Measurements from ENCODE around the gene SAMD11. TPM values are rescaled to one million over a fixed set of nuclear protein-coding genes. Genes with fewer than 3 reads are reported as not detected.
"Not testable (repeated sequence)": the region's sequence is repeated elsewhere in the genome, so short reads cannot be mapped to it uniquely, and the experiment has no call there.

The SAMD11 gene
- total RNA-seq, 1 experiment from 2014 or later, result 13.5 TPM

- H3K9me3 Mint-ChIP-seq, result peaks cover 5 to 6% of the 10 kb centered on the region in 2 experiments; a peak in 3 of 5 replicates
Measured at GRCh38 chr1:888297-888696, 35.4 kb upstream of the SAMD11 start.

GRCh38 chr1:889774-890173 lies 33.9 kb upstream of the SAMD11 start:
- H2BK12ac ChIP-seq (ENCODE audit: insufficient read length, low read depth, low read length); H3K9ac ChIP-seq (ENCODE audit: extremely low read depth, insufficient read length, low read length); H3K9me3 Mint-ChIP-seq: not testable (repeated sequence)

More at GRCh38 chr1:888297-888696, 35.4 kb upstream of the SAMD11 start:
- H2BK5ac ChIP-seq (ENCODE audit: insufficient read length, low read length), result no peak overlapping the region
- H3T11ph ChIP-seq (ENCODE audit: low read length), result no peak overlapping the region
- Mint-ChIP-seq H3K4me1 (no peaks in the 10 kb centered on the region), H3K27me3 (ENCODE audit: low read depth) (peaks cover 83% of the 10 kb centered on the region), H3K4me3 (no peak overlapping the region), H3K36me3 (ENCODE audit: insufficient read depth in 1 of 3, low read depth in 3 of 3) (no peaks in the 10 kb centered on the region), H3K27ac (no peak overlapping the region)
- H3K14ac ChIP-seq (ENCODE audit: insufficient read depth, low read length), result no peak overlapping the region
- H2BK20ac ChIP-seq (ENCODE audit: low read depth, low read length, poor library complexity, severe bottlenecking), result no peak overlapping the region
- H3K4me2 ChIP-seq (ENCODE audit: insufficient read depth, insufficient read length, low read length), result no peak overlapping the region
- no peaks in the 10 kb centered on the region for H3K79me1 ChIP-seq (ENCODE audit: insufficient read depth, low read depth, low read length, poor library complexity, severe bottlenecking)
- H4K91ac ChIP-seq (ENCODE audit: insufficient read length, low read depth, low read length), result no peak overlapping the region
- no peak overlapping the region for H2AFZ ChIP-seq (ENCODE audit: low read length)
- H2BK120ac ChIP-seq (ENCODE audit: low read depth, low read length, poor library complexity, severe bottlenecking), result no peak overlapping the region
- H3K27ac ChIP-seq (ENCODE audit: insufficient read length, low read depth, low read length), result no peak overlapping the region
- H3K23me2 ChIP-seq (ENCODE audit: insufficient read length, low read depth, low read length, poor library complexity, severe bottlenecking), result no peaks in the 10 kb centered on the region
- H3K9ac ChIP-seq (ENCODE audit: extremely low read depth, insufficient read length, low read length), result no peak overlapping the region
- no peak overlapping the region for H3K56ac ChIP-seq (ENCODE audit: insufficient read length, low read depth, low read length)
- no peak overlapping the region for H3K18ac ChIP-seq (ENCODE audit: insufficient read length, low read depth, low read length)
- no peaks in the 10 kb centered on the region for H3K79me2 ChIP-seq (ENCODE audit: insufficient read depth, low read length)
- H3K23ac ChIP-seq (ENCODE audit: insufficient read length, low read depth, low read length), result no peak overlapping the region
- H3K27me3 ChIP-seq (ENCODE audit: insufficient read depth, low read length), result no peaks in the 10 kb centered on the region
- H2AK5ac ChIP-seq (ENCODE audit: insufficient read length, low read length), result no peak overlapping the region
- no peak overlapping the region for H2BK12ac ChIP-seq (ENCODE audit: insufficient read length, low read depth, low read length)
- TF ChIP-seq CTCF (conservative IDR thresholded peaks at IDR 0.05), result no peak
- H4K8ac ChIP-seq (replicated peaks; ENCODE audit: insufficient read length, low read depth, low read length), result no peak overlapping the region
- DNase-seq, result no peak
- H4K5ac ChIP-seq (ENCODE audit: insufficient read length, low read depth, low read length), result no peak overlapping the region
- no peak overlapping the region for H3K4ac ChIP-seq (ENCODE audit: low read depth, low read length)
- no peaks in the 10 kb centered on the region for H3K9me3 ChIP-seq (ENCODE audit: control insufficient read depth, low read depth, low read length)
- H4K20me1 ChIP-seq (ENCODE audit: control insufficient read depth, insufficient read depth, insufficient read length), result no peaks in the 10 kb centered on the region
- H3K4me1 ChIP-seq (ENCODE audit: insufficient read depth, low read length), result no peaks in the 10 kb centered on the region
- no peak overlapping the region for H2BK15ac ChIP-seq (ENCODE audit: low read depth, low read length)

More at GRCh38 chr1:889774-890173, 33.9 kb upstream of the SAMD11 start:
- H3K23me2 ChIP-seq (ENCODE audit: insufficient read length, low read depth, low read length, poor library complexity, severe bottlenecking); H3K4ac ChIP-seq (ENCODE audit: low read depth, low read length); H3K27ac Mint-ChIP-seq; DNase-seq; H3K4me2 ChIP-seq (ENCODE audit: insufficient read depth, insufficient read length, low read length); H3K36me3 Mint-ChIP-seq (ENCODE audit: insufficient read depth in 1 of 3, low read depth in 3 of 3); H2BK20ac ChIP-seq (ENCODE audit: low read depth, low read length, poor library complexity, severe bottlenecking); H3K4me1 ChIP-seq (ENCODE audit: insufficient read depth, low read length); H4K20me1 ChIP-seq (ENCODE audit: control insufficient read depth, insufficient read depth, insufficient read length); H3T11ph ChIP-seq (ENCODE audit: low read length); H4K5ac ChIP-seq (ENCODE audit: insufficient read length, low read depth, low read length); H3K14ac ChIP-seq (ENCODE audit: insufficient read depth, low read length); H2BK15ac ChIP-seq (ENCODE audit: low read depth, low read length); H3K9me3 ChIP-seq (ENCODE audit: control insufficient read depth, low read depth, low read length); H3K27ac ChIP-seq (ENCODE audit: insufficient read length, low read depth, low read length); H4K91ac ChIP-seq (ENCODE audit: insufficient read length, low read depth, low read length); H3K56ac ChIP-seq (ENCODE audit: insufficient read length, low read depth, low read length); H2AK5ac ChIP-seq (ENCODE audit: insufficient read length, low read length); H2BK5ac ChIP-seq (ENCODE audit: insufficient read length, low read length); H3K79me2 ChIP-seq (ENCODE audit: insufficient read depth, low read length); H3K27me3 ChIP-seq (ENCODE audit: insufficient read depth, low read length); H3K4me3 Mint-ChIP-seq; H3K79me1 ChIP-seq (ENCODE audit: insufficient read depth, low read depth, low read length, poor library complexity, severe bottlenecking); H4K8ac ChIP-seq (replicated peaks; ENCODE audit: insufficient read length, low read depth, low read length); H3K4me1 Mint-ChIP-seq; H3K23ac ChIP-seq (ENCODE audit: insufficient read length, low read depth, low read length); H2AFZ ChIP-seq (ENCODE audit: low read length); H3K18ac ChIP-seq (ENCODE audit: insufficient read length, low read depth, low read length); H2BK120ac ChIP-seq (ENCODE audit: low read depth, low read length, poor library complexity, severe bottlenecking): not testable (repeated sequence)
- WGBS (ENCODE audit: extremely low coverage, insufficient read length, low lambda C conversion rate), result no CpG with 5 or more reads among the region's 4 CpGs
- peaks cover 80% of the 10 kb centered on the region for H3K27me3 Mint-ChIP-seq (ENCODE audit: low read depth)

All from H9 (cell line).